Loucy (cell line): ENCODE results near the gene EEF1G.

Experiments used
- H2AFZ ChIP-seq: fragments of 200-600 bp; sonication (generic); 2 replicates; pipeline ENCODE4 v1.6.0; 2016; ENCODE audit warnings: antibody characterized with exemption, mild to moderate bottlenecking, low read length, moderate library complexity
- H3F3A ChIP-seq: fragments of 200-600 bp; 2 replicates; pipeline ENCODE4 v1.6.0; 2016; ENCODE audit warnings: antibody characterized with exemption, low read depth, mild to moderate bottlenecking
- H3K27me3 ChIP-seq: fragments of 200-600 bp; sonication (generic); 2 replicates; pipeline ENCODE4 v1.6.1; 2014; ENCODE audit warnings: low read length, mild to moderate bottlenecking; ENCODE audit not compliant: insufficient read depth, poor library complexity, severe bottlenecking
- H3K36me3 ChIP-seq: fragments of 200-600 bp; sonication (generic); 2 replicates; pipeline ENCODE4 v1.6.1; 2016; ENCODE audit warnings: low read length; ENCODE audit not compliant: insufficient read depth
- H3K4me1 ChIP-seq: fragments of 200-600 bp; sonication (generic); 2 replicates; pipeline ENCODE4 v1.5.1; 2014; ENCODE audit warnings: low read length, mild to moderate bottlenecking; ENCODE audit not compliant: insufficient read depth, poor library complexity, severe bottlenecking
- H3K4me2 ChIP-seq: fragments of 200-600 bp; sonication (generic); 2 replicates; pipeline ENCODE4 v1.6.0; 2014; ENCODE audit warnings: antibody characterized with exemption, low read length, low read depth, mild to moderate bottlenecking; ENCODE audit not compliant: poor library complexity, severe bottlenecking
- H3K4me3 ChIP-seq: fragments of 200-600 bp; sonication (generic); 2 replicates; pipeline ENCODE4 v1.5.1; 2014; ENCODE audit warnings: low read length, mild to moderate bottlenecking, mixed read lengths; ENCODE audit not compliant: poor library complexity, severe bottlenecking
- H3K79me2 ChIP-seq: fragments of 200-600 bp; sonication (generic); 2 replicates; pipeline ENCODE4 v1.6.1; 2014; ENCODE audit warnings: low read length; ENCODE audit not compliant: insufficient read depth
- H3K9ac ChIP-seq: fragments of 200-600 bp; sonication (generic); 2 replicates; pipeline ENCODE4 v1.6.0; 2014; ENCODE audit warnings: mild to moderate bottlenecking, low read depth, low read length, moderate library complexity; ENCODE audit not compliant: poor library complexity, severe bottlenecking
- H3K9me2 ChIP-seq: fragments of 200-600 bp; sonication (generic); replicated peaks from 2 replicates; pipeline ENCODE4 v1.6.1; 2016; ENCODE audit warnings: low read depth, low read length, mixed read lengths
- H3K9me3 ChIP-seq: fragments of 200-600 bp; sonication (generic); 2 replicates; pipeline ENCODE4 v1.6.1; 2014; ENCODE audit warnings: mild to moderate bottlenecking, antibody characterized with exemption, low read length, low read depth; ENCODE audit not compliant: insufficient read depth
- H4K20me1 ChIP-seq: fragments of 200-600 bp; sonication (generic); 2 replicates; pipeline ENCODE4 v1.6.0; 2014; ENCODE audit warnings: antibody characterized with exemption, low read length, mild to moderate bottlenecking; ENCODE audit not compliant: insufficient read depth, poor library complexity, severe bottlenecking
- CTCF ChIP-seq: fragments of 200-600 bp; sonication (generic); conservative IDR thresholded peaks from 2 replicates; pipeline ENCODE4 v1.5.1; 2014; ENCODE audit warnings: mild to moderate bottlenecking, antibody characterized with exemption, low read length
- EZH2phosphoT487 ChIP-seq: fragments of 200-600 bp; IDR thresholded peaks from 2 replicates; pipeline ENCODE4 v1.6.1; 2018; ENCODE audit warnings: antibody characterized with exemption, mild to moderate bottlenecking, moderate library complexity, borderline replicate concordance

The EEF1G gene

GRCh38 chr11:62603776-62604299, 30.1 kb upstream of the EEF1G start:
- TF ChIP-seq EZH2phosphoT487, result no peak
- no peak for TF ChIP-seq CTCF
- Histone ChIP-seq H3K4me2 (no peak overlapping the region), H3F3A (no peaks in the 10 kb centered on the region), H4K20me1 (peaks cover 10% of the 10 kb centered on the region), H3K9ac (no peak overlapping the region), H3K79me2 (peaks cover 25% of the 10 kb centered on the region), H3K4me3 (no peak overlapping the region), H3K9me2 (no peaks in the 10 kb centered on the region), H3K9me3 (no peaks in the 10 kb centered on the region), H2AFZ (no peak overlapping the region), H3K27me3 (peaks cover 8% of the 10 kb centered on the region), H3K36me3 (no peaks in the 10 kb centered on the region), H3K4me1 (peaks cover 25% of the 10 kb centered on the region)

- Histone ChIP-seq H3K4me3 (no peak overlapping the region), H3K4me2 (no peak overlapping the region), H4K20me1 (peaks cover 18% of the 10 kb centered on the region), H3K9me3 (no peaks in the 10 kb centered on the region), H3K79me2 (peaks cover 33% of the 10 kb centered on the region), H3K9me2 (no peaks in the 10 kb centered on the region), H3K36me3 (peaks cover 4% of the 10 kb centered on the region; the same call in 1 of the 2 replicates), H3K9ac (no peak overlapping the region), H3K27me3 (peaks cover 8% of the 10 kb centered on the region), H2AFZ (no peak overlapping the region), H3K4me1 (peaks cover 29% of the 10 kb centered on the region), H3F3A (no peaks in the 10 kb centered on the region)
- TF ChIP-seq CTCF (no peak), EZH2phosphoT487 (no peak)
These were observed 29.3 kb upstream of the EEF1G start for GRCh38 chr11:62603072-62603408.

- Histone ChIP-seq H3K4me1 (peaks cover 23% of the 10 kb centered on the region), H3K9me2 (no peaks in the 10 kb centered on the region), H3K4me3 (peak overlapping the region; percentile 95), H3K9me3 (no peaks in the 10 kb centered on the region), H4K20me1 (peaks cover 25% of the 10 kb centered on the region), H3K4me2 (peak overlapping the region; percentile 5), H3K9ac (no peak overlapping the region), H3K79me2 (peaks cover 39% of the 10 kb centered on the region), H3K36me3 (peaks cover 10% of the 10 kb centered on the region; the same call in 1 of the 2 replicates), H3K27me3 (peaks cover 8% of the 10 kb centered on the region), H3F3A (no peaks in the 10 kb centered on the region), H2AFZ (no peak overlapping the region)
- TF ChIP-seq CTCF (no peak), EZH2phosphoT487 (no peak)
These were observed 28.7 kb upstream of the EEF1G start for GRCh38 chr11:62602141-62603071.
